ENCODE data around the gene CREB3. TPM values are rescaled to one million over a fixed set of nuclear protein-coding genes. Genes with fewer than 3 reads are reported as not detected.
A peak's percentile ranks its signal among the peaks of the same experiment; 100 is the strongest.

The CREB3 gene
- total and polyA plus RNA-seq, 12 donors = 16.2 to 39.1 (median 21.4) TPM

DNA sequence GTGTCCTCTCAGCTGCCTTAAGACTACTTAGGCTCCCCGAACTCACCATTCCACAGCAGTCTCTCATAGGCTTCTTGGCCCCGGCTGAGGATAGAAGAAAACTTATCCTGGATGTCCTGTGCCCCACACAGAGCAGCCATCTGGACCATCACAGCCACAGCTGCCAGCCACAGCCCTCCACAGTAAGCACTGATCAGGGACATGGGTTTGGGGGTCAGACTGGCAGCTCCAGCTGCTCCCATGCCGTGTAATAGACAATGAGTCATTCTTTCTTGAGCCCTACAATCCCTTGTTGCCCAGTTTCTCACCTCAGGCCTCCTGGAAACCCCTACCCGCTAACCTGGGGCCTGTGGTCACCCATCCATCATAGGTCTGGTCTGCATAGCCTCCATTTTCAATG, 5.7 kb downstream of the CREB3 start:
- TF ChIP-seq, protein P1, sequence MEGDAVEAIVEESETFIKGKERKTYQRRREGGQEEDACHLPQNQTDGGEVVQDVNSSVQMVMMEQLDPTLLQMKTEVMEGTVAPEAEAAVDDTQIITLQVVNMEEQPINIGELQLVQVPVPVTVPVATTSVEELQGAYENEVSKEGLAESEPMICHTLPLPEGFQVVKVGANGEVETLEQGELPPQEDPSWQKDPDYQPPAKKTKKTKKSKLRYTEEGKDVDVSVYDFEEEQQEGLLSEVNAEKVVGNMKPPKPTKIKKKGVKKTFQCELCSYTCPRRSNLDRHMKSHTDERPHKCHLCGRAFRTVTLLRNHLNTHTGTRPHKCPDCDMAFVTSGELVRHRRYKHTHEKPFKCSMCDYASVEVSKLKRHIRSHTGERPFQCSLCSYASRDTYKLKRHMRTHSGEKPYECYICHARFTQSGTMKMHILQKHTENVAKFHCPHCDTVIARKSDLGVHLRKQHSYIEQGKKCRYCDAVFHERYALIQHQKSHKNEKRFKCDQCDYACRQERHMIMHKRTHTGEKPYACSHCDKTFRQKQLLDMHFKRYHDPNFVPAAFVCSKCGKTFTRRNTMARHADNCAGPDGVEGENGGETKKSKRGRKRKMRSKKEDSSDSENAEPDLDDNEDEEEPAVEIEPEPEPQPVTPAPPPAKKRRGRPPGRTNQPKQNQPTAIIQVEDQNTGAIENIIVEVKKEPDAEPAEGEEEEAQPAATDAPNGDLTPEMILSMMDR (IDR thresholded peaks at IDR 0.05) = no peak
- H3K9me3 ChIP-seq = no peaks in the 10 kb centered on the region
- H3K36me3 ChIP-seq = peaks cover 0 to 97% (median 71%) of the 10 kb centered on the region in 9 donors
- intact Hi-C loops (cut with DNase I) = loop anchor here in 2 of 10 donors (10.0 kb wide), 2 partner anchors 77 to 83 kb away; partner anchors contain the start of genes CCDC107 (in 1 of the 2), HINT2 (in 1 of the 2), RMRP (in 1 of the 2) and SIT1 (in 1 of the 2)
- ATAC-seq (no peak), DNase-seq (no peak)
- H3K27ac ChIP-seq = no peak overlapping the region
- peaks cover 5 to 29% (median 14%) of the 10 kb centered on the region in 9 donors for H3K4me1 ChIP-seq
- WGBS, 2 donors = 85 to 88% methylated on average over 4 of the region's 4 CpGs
- no peaks in the 10 kb centered on the region for H3K27me3 ChIP-seq
- no peak overlapping the region for H3K4me3 ChIP-seq

DNA sequence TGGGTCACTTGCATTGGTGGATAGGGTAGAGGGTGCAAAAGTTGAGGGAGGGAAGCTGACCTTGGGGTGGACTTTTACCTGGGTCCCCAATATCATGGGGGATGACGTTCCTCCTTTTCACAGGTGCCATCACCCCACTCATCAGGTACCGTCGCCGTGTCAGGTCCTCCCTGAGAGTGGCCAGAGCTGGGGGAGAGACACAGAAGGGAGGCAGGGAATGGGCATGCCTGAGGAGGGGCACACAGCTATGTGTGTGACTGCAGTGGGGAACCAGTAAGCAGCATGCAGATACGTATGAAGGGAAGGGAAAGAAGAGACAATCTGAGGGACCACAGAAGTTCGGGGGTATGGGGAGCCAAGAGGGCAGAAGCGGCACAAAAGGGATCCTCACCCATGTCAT, 6.5 kb downstream of the CREB3 start:
- Histone ChIP-seq H3K4me3 (no peak overlapping the region), H3K27ac (no peak overlapping the region), H3K9me3 (no peaks in the 10 kb centered on the region), H3K36me3 (peaks cover 0 to 100% (median 78%) of the 10 kb centered on the region in 9 donors), H3K27me3 (no peaks in the 10 kb centered on the region), H3K4me1 (peaks cover 0 to 28% (median 6%) of the 10 kb centered on the region in 9 donors)
- no peak for ATAC-seq
- intact Hi-C loops (cut with DNase I) = loop anchor here in 2 of 10 donors (10.0 kb wide), 2 partner anchors 76 to 84 kb away; partner anchors contain the start of genes CCDC107 (in 1 of the 2), HINT2 (in 1 of the 2), RMRP (in 1 of the 2) and SIT1 (in 1 of the 2)
- DNase-seq = no peak
- TF ChIP-seq, protein P1 (IDR thresholded peaks at IDR 0.05) = no peak
- 84% methylated on average over 7 of the region's 7 CpGs for WGBS, 2 donors

DNA sequence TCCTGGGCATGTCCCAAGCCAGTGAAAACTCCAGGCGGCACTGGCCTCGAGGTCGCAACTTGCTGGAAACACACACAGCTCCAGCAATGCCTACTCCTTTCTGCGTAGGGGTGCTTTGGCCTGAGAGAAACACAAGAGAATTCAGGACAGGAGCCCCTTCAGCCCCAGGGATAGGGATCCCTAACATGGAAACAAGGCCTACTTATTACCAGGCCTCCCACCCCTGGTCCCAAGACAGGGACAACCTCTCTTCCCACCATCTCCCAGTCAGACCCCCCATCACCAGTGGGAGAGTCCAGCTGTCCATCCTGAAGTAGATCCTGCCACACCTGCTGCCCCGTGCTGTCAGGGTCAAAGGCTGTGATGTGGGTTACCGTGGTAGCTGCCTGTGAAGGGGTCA, 7.8 kb downstream of the CREB3 start:
- H3K4me3 ChIP-seq = no peak overlapping the region
- intact Hi-C loops (cut with DNase I) = no loop called here
- H3K9me3 ChIP-seq = no peaks in the 10 kb centered on the region
- H3K27ac ChIP-seq = no peak overlapping the region
- TF ChIP-seq, protein P1 (IDR thresholded peaks at IDR 0.05) = no peak
- DNase-seq (no peak), ATAC-seq (no peak)
- peaks cover 0 to 37% (median 15%) of the 10 kb centered on the region in 9 donors for H3K4me1 ChIP-seq
- no peaks in the 10 kb centered on the region for H3K27me3 ChIP-seq
- H3K36me3 ChIP-seq = peaks cover 0 to 100% (median 88%) of the 10 kb centered on the region in 9 donors
- 86 to 88% methylated on average over 6 of the region's 6 CpGs for WGBS, 2 donors

DNA sequence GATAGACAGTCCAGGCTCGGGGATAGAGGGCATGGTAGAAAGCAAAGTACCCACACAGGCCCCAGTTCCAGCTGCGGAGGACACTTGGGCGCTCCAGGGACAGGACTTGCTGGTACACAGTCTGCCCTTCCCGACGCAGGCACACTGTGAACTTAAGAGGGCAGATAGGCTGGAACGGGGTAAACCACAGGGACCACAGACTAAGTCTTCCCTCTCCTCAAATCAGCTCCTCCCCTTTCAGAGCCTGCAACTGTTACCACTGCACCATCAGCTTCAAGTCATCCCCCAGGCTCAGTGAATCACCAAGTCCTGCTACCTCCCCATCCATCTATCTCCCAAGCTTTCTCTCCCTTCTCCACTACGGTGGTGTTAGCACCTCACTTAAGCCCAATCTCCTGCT, 9.3 kb downstream of the CREB3 start:
- WGBS, 2 donors = 74 to 79% methylated on average over 7 of the region's 7 CpGs
- ATAC-seq (peak in 1 of 8 donors; percentile 30), DNase-seq (no peak)
- H3K9me3 ChIP-seq = no peaks in the 10 kb centered on the region
- TF ChIP-seq, protein P1 (IDR thresholded peaks at IDR 0.05) = no peak
- intact Hi-C loops (cut with DNase I) = no loop called here
- no peak overlapping the region for H3K27ac ChIP-seq
- peaks cover 0 to 95% (median 74%) of the 10 kb centered on the region in 9 donors for H3K36me3 ChIP-seq
- H3K4me1 ChIP-seq = peaks cover 0 to 47% (median 30%) of the 10 kb centered on the region in 9 donors
- H3K27me3 ChIP-seq = no peaks in the 10 kb centered on the region
- H3K4me3 ChIP-seq = no peak overlapping the region
